ENCODE results near the gene HDAC4.

The HDAC4 gene

GRCh38 chr2:239322416-239323086, 78.3 kb downstream of the HDAC4 start:
- DNase-seq, result peak; percentile 45

DNA sequence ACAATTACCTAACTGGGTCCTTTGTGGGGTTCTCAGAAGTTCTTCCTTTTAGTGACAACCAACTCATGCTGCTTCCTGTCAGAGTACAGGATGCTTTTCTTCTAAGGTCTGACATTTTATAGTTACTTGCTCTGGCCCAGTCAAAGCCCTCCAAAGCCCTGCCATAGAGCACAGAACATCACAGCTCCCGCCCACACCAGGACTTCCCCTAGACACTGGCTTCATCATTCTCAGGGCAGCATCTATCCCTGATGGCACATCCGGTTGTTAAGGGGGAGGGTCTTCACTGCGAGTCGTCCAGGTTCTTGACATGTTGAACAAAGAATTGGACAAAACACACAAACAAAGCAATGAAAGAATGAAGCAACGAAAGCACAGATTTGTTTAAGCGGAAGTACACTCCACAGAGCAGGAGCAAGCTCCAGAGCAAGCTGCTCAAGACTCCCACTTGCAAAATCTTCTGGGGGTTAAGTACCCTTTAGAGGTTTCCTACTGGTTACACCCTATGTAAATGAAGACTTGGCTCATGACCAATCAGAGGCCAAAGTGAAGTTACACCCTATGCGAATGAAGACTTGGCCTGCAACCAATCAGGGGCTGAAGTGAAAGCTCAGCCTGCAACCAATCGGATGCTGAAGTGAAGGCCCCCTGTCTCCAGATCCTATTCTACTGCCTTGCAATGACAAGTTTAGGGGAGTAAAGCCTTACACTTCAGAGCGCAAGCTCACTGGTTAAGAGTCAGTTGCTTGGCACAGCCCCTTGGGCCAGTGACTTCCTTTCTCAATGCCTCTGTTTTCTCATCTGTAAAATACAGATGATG, 79.0 kb downstream of the HDAC4 start:
- peak; percentile 72 for DNase-seq

GRCh38 chr2:239318790-239319661, 81.8 kb downstream of the HDAC4 start:
- DNase-seq, result peak; percentile 25

- no peak for DNase-seq
These were observed 82.6 kb downstream of the HDAC4 start for GRCh38 chr2:239318151-239318611.

GRCh38 chr2:239316562-239317465, 84.0 kb downstream of the HDAC4 start:
- no peak for DNase-seq

- no peak for DNase-seq
These were observed 85.5 kb downstream of the HDAC4 start for GRCh38 chr2:239315308-239315707.

DNA sequence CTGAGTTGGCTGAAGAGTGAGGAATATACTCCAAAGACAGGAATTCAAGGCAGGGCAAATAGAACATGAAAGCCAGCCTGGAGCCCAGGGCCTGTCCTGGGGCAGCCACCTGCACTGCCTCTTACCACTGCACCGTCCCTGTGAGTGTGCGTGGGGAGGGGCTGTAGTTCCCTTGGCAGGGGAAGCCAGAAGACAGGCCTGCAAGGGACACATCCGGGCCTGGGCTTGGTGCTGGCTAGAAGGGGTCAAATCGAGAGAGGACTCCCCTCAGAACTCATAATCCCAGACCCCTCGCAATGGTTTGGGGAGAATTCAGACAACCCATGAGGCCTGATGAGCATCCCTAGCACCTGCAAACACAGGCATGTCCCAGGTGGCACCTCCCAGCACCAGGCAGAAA, 87.0 kb downstream of the HDAC4 start:
- DNase-seq, result no peak

DNA sequence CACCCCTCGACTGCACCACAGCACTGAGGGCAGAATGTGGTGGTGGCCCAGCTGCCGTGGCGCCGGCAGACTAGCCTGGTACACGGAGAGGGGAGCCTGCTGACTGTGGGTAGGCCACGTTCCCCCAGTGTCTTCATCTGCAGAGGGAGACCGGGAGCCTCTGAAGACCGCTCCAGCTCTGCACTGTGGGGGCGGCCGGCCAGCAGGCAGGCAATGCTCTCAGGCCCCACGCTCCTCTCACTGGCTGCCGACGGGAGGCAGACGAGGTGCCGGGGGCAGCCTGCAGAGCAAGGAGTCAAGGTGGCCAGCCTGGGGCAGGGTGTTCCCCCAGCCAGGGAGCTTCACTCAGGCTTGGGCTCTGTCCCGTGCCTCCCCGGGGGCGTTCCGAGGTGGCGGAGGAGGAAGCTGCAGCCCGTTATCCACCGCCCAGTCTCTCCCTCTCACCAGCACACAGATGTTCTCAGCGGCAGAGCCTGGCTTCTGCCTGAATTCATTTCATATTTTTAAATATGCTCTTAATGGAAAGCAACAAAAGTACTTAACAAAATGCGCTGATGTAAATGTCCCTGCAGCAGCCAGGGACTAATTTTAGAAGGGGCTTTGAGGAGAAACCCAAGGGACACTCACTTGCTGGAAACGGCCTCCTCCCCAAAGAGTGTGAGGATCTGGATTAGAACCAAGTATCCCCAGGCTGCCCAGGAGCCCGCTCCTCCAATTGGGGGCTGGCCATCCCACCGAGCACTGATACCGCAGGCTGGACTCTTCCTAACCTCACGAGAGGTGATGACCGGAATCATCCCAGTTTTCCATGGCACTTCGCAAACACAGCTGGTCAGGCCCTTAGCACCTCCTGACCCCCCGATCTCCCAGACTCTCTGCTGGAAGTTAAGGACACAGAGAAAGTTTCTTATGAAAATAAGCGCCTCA, 87.8 kb downstream of the HDAC4 start:
- DNase-seq, result no peak

DNA sequence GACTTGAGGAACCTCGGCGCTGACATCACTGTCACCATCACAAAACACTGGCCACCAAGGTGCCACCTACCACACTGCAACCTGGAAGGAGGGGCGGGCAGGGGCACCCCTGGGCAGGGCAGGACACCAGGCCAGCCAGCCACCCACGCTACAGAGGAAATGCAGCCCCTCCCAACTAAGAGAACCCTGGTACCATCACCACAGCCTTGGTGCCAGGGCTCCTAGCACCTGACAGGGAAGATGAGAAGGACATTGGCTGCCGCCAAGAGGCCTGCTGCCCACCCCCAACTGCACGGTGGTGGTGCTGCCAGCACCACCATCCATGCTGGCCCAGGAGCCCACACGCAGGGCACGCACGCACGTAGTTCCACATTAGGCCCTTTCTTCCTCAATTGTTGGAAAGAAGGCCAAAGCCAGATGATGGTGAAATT, 88.7 kb downstream of the HDAC4 start:
- DNase-seq, result no peak

DNA sequence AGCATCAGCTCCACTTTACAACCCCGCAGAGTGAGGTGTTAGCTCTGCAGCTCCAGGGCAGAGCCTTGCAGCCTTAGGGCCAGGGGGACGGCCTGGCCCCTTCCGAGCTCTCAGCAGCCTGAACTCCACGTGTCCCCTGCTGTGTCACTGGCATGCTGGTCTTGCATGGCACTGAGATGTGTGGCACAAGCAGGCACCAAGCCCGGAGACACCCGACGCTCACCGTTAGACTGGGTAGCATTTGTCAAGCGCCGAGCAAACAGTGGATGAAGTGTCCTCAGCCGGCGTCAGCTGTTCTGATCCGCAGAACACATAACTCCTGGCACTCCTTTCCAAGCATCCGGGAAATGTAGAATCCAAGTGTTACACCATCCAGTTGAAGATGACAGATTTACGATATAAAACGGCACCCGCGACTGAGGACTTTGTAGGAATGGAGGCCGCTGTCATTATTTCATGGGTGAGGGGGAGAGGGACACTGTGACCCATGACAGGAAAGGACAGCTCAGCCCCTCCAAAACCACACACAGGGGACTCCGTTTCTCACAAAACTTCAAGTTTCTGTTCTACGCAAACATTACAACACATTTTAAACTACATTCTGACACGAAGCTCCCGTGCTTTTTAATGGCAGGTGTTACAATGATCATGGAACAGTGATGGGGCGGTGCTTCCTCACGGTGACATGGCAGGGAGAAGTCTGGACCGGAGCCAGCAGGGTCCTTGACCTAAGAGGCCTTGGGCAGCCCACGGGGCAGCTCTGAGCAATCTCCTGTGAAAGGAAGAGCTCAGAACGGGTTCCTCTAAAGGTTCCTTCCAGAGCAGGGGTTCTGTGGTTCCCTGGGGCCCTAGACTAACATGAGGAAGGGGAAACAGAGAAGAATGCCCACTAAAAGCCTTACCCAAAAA, 89.4 kb downstream of the HDAC4 start:
- DNase-seq, result no peak

DNA sequence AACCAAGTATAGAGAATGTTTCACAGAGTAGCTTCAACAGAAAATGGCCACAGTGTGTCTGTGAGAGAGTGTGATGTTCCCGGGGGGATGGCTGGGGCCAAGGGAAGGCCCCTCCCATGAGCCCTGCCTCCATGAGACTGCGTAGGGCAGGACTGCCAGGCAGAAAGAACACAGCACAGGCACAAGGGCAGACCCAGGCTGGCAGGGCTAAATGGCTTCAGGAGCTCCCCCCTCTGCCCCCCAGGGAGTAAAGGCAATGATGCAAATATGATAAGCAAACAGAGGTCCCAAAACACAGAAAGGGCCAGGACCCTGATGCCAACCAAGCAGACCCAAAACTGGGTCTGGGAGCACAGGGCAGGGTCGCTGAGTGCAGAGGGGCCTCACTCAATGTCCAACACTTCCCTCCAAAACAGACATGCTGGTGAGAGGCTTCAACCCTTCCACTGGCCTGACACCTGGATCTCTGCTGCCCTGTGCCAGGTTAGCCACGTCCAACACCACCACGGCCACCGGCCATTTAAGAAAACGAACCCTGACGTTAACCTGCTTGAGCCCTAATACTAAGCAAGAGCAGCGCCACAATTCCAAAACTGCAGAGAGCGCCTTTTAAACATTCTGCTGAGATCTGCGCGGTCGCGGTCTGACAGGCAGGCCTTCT, 90.3 kb downstream of the HDAC4 start:
- DNase-seq, result no peak

DNA sequence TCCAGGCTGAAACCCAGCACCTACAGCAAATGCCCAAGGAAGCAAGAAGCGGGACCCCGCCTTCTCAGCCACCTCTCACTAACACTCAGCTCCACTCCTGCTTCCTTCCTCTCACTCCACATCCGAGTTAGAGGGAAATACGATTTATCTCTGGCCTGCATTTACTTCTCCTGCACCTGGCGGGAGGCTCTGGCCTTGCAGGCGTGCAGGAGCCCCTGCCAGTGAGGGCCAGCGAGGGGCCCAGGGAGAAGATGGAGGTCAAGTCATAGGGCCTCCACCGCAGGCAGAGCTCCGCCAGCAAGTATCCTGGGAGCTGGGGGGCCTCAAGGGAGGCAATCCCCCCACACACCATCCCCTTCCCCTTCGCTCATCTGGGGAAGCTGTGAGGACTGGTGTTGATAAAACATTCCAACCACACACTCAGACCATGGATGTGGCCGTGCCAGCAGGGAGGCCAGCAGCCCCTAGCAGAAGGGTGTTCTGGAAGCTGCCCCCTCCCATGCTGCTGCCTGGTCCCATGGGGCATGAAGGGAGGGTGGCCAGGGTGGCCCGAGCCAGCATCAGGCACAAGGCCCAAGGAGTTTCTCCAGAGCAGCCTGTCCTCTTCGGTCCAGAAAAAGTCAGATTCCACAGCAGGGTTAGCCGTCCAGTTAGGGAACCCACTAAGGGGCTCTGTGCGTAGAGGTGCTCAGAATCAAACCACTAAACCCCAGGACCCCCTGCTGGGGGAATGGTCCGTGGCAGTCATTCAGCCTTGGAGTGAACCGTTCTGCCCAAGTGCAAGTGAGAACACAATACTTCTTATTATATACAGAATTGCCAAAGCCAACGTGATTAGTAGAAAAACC, 91.2 kb downstream of the HDAC4 start:
- no peak for DNase-seq

DNA sequence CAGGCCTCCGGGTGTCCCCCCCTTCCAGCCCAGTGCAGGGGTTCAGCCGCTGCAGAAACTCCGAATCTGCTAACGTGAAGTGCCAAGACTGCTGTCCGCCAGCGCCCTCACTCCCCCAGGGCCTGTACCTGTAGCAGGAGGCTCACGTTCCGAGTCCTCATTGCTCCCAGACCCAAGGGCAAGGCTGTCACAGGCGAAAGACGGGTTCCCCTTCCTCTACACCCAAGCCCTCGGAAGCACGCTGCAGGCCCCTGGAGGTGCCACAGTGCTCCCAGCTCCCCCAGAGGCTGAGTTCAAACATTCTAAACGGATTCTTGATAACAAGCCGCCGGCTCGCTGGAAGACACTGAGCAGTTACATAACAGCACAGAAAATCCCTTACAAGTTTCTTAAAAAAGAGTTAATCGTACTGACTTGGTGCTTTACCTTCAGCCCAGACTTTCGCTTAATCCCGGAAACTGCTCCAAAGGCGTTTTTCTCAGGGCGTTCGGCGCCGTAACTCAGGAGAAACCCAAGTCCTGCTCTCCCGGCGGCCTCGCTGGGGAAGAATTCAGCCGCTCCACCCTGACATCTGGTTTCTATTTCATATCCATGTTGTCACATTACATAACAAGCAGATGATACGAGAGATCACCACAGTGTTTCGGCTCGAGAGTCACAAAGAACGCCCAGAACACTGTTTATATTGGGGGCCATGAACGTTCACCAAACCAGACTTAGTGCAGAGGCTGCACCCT, 92.0 kb downstream of the HDAC4 start:
- no peak for DNase-seq

- no peak for DNase-seq
These were observed 92.8 kb downstream of the HDAC4 start for GRCh38 chr2:239307921-239308613.

- DNase-seq, result no peak
These were observed 93.6 kb downstream of the HDAC4 start for GRCh38 chr2:239307221-239307569.

- no peak for DNase-seq
These were observed 94.3 kb downstream of the HDAC4 start for GRCh38 chr2:239306274-239307220.

Measured in CD4-positive, alpha-beta T cell treated with Interleukin-12 subunit alpha and Interleukin-12 subunit beta, for 1 hour (primary cell).